Measurements from ENCODE around the gene PPAT.
"Not testable (repeated sequence)": the region's sequence is repeated elsewhere in the genome, so short reads cannot be mapped to it uniquely, and the experiment has no call there.

PPAT gene

GRCh38 chr4:56386091-56386490 is 49.3 kb downstream of the PPAT start:
- no peak for DNase-seq (ENCODE audit: low read depth, low spot score)

- DNase-seq (ENCODE audit: low read depth, low spot score): no peak
Measured at GRCh38 chr4:56375458-56375857, 60.0 kb downstream of the PPAT start.

GRCh38 chr4:56374956-56375355 is 60.5 kb downstream of the PPAT start:
- DNase-seq (ENCODE audit: low read depth, low spot score): no peak

GRCh38 chr4:56372774-56373173 is 62.6 kb downstream of the PPAT start:
- no peak for DNase-seq (ENCODE audit: low read depth, low spot score)

- no peak for DNase-seq (ENCODE audit: low read depth, low spot score)
Measured at GRCh38 chr4:56371426-56372220, 63.8 kb downstream of the PPAT start.

GRCh38 chr4:56370377-56370776 is 65.0 kb downstream of the PPAT start:
- DNase-seq (ENCODE audit: low read depth, low spot score): no peak

- not testable (repeated sequence) for DNase-seq (ENCODE audit: low read depth, low spot score)
Measured at GRCh38 chr4:56362981-56363380, 72.4 kb downstream of the PPAT start.

- no peak for DNase-seq (ENCODE audit: low read depth, low spot score)
Measured at GRCh38 chr4:56360071-56360470, 75.3 kb downstream of the PPAT start.

- DNase-seq (ENCODE audit: low read depth, low spot score): no peak
Measured at GRCh38 chr4:56356650-56357049, 78.8 kb downstream of the PPAT start.

- DNase-seq (ENCODE audit: low read depth, low spot score): no peak
Measured at GRCh38 chr4:56348576-56348975, 86.8 kb downstream of the PPAT start.

GRCh38 chr4:56345458-56345857 is 90.0 kb downstream of the PPAT start:
- no peak for DNase-seq (ENCODE audit: low read depth, low spot score)

Data from ELF-1 (cell line).